Caco-2 (cell line): ENCODE measurements around the gene ZNF324. TPM values are rescaled to one million over a fixed set of nuclear protein-coding genes. Genes with fewer than 3 reads are reported as not detected.
A peak's percentile ranks its signal among the peaks of the same experiment; 100 is the strongest.

Experiments
- BruUV-seq: library from RNA; stranded (reverse); fragments of 400-500 nt; replicated peaks from 2 replicates; lab custom pipeline; 2021; lab: Mats Ljungman, UMichigan
- CTCF ChIA-PET: fragments of 300-600 bp; sonication (Branson Sonifier 250); formaldehyde crosslinking; loops from one replicate; lab custom pipeline; 2022; ENCODE audit warnings: antibody characterized with exemption; lab: Charles Lee
- POLR2A ChIA-PET: fragments of 300-600 bp; sonication (Branson Sonifier 250); formaldehyde crosslinking; loops from one replicate; lab custom pipeline; 2022; ENCODE audit warnings: antibody characterized with exemption; lab: Charles Lee
- DNase-seq, 2 experiments: peaks; one replicate each; pipeline versions ENCODE4 v3.0.0 to v3.0.0-alpha.2; 2020 to 2022
- H3K27me3 ChIP-seq: replicated peaks from 2 replicates; pipeline ENCODE4 v1.6.0; 2011; ENCODE audit warnings: low read length; ENCODE audit not compliant: control insufficient read depth, insufficient read depth
- H3K36me3 ChIP-seq: 2 replicates; pipeline ENCODE4 v1.5.1; 2011; ENCODE audit warnings: low read length; ENCODE audit not compliant: control insufficient read depth, insufficient read depth
- H3K4me1 ChIP-seq: fragments of 250-450 bp; sonication (Bioruptor Pico); 2 replicates; pipeline ENCODE4 v1.5.1; 2020; ENCODE audit warnings: mild to moderate bottlenecking
- H3K4me3 ChIP-seq: 2 replicates; pipeline ENCODE4 v1.5.1; 2011; ENCODE audit warnings: low read depth, mild to moderate bottlenecking, control low read depth, low read length
- H3K9me3 ChIP-seq: fragments of 250-450 bp; sonication (Bioruptor Pico); 2 replicates; pipeline ENCODE4 v1.5.1; 2020; ENCODE audit warnings: mild to moderate bottlenecking, moderate library complexity
- H3K27ac Mint-ChIP-seq: one replicate; pipeline ENCODE4 v1.8.0; 2022; ENCODE audit warnings: mixed read lengths; ENCODE audit not compliant: unreplicated experiment
- H3K27me3 Mint-ChIP-seq: one replicate; pipeline ENCODE4 v1.8.0; 2022; ENCODE audit warnings: mixed read lengths; ENCODE audit not compliant: insufficient read depth, unreplicated experiment
- H3K36me3 Mint-ChIP-seq: one replicate; pipeline ENCODE4 v1.8.0; 2022; ENCODE audit warnings: mild to moderate bottlenecking, mixed read lengths; ENCODE audit not compliant: insufficient read depth, unreplicated experiment
- H3K4me1 Mint-ChIP-seq: one replicate; pipeline ENCODE4 v1.8.0; 2022; ENCODE audit warnings: low read depth, mixed read lengths; ENCODE audit not compliant: unreplicated experiment
- H3K4me3 Mint-ChIP-seq: one replicate; pipeline ENCODE4 v1.8.0; 2022; ENCODE audit warnings: mild to moderate bottlenecking, moderate library complexity, mixed read lengths; ENCODE audit not compliant: unreplicated experiment
- H3K9me3 Mint-ChIP-seq: one replicate; pipeline ENCODE4 v1.8.0; 2022; ENCODE audit warnings: mixed read lengths; ENCODE audit not compliant: unreplicated experiment
- CTCF ChIP-seq, 2 experiments: fragments of 200-600 bp in 1 of 2; IDR thresholded peaks; 1 replicate in 1 of 2; 2 replicates in 1 of 2; pipeline versions ENCODE4 v1.5.1 to v1.8.0; 2011 to 2022; ENCODE audit warnings: antibody characterized with exemption in 1 of 2, control low read depth in 1 of 2, inconsistent platforms in 1 of 2, low read depth in 1 of 2, low read length in 1 of 2, mild to moderate bottlenecking in 1 of 2, moderate library complexity in 1 of 2; ENCODE audit not compliant: insufficient read depth in 1 of 2, severe bottlenecking in 1 of 2, unreplicated experiment in 1 of 2
- intact Hi-C: fragments of 100-400 bp; cut with micrococcal nuclease; formaldehyde crosslinking; loops from one replicate; pipeline ENCODE4 v1.10.0; 2022; ENCODE audit not compliant: unreplicated experiment
- total RNA-seq: library from RNA; stranded (reverse); gene quantifications from 2 replicates; pipeline ENCODE4 v1.2.3, GENCODE V29; 2022

The ZNF324 gene
- total RNA-seq, 1 experiment from 2014 or later: 10.6 TPM

DNA sequence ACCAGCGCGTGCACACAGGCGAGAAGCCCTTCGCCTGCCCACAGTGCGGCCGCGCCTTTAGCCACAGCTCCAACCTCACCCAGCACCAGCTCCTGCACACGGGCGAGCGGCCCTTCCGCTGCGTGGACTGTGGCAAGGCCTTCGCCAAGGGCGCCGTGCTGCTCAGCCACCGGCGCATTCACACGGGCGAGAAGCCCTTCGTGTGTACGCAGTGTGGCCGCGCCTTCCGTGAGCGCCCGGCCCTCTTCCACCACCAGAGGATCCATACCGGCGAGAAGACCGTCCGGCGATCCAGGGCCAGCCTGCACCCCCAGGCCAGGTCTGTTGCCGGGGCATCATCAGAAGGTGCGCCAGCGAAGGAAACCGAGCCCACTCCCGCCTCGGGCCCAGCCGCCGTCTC is 4.9 kb downstream of the ZNF324 start:
- H3K4me1 ChIP-seq: no peaks in the 10 kb centered on the region; the same call in 1 of the 2 replicates
- no peaks in the 10 kb centered on the region for H3K9me3 ChIP-seq
- no peak overlapping the region for H3K4me3 ChIP-seq
- DNase-seq: no peak
- H3K27me3 ChIP-seq: no peaks in the 10 kb centered on the region
- Mint-ChIP-seq H3K36me3 (peaks cover 53% of the 10 kb centered on the region), H3K4me1 (peaks cover 11% of the 10 kb centered on the region), H3K9me3 (no peaks in the 10 kb centered on the region), H3K27me3 (no peaks in the 10 kb centered on the region), H3K4me3 (no peak overlapping the region), H3K27ac (no peak overlapping the region)
- ChIA-PET POLR2A (no interaction called here), CTCF (no interaction called here)
- peaks cover 1% of the 10 kb centered on the region; the same call in 1 of the 2 replicates for H3K36me3 ChIP-seq
- no TSS peak for BruUV-seq
- intact Hi-C loops: no loop called here
- no peak for TF ChIP-seq CTCF (IDR thresholded peaks at IDR 0.05; ENCODE audit: insufficient read depth in 1 of 2, low read depth in 1 of 2, low read length in 1 of 2, severe bottlenecking in 1 of 2, unreplicated experiment in 1 of 2)

DNA sequence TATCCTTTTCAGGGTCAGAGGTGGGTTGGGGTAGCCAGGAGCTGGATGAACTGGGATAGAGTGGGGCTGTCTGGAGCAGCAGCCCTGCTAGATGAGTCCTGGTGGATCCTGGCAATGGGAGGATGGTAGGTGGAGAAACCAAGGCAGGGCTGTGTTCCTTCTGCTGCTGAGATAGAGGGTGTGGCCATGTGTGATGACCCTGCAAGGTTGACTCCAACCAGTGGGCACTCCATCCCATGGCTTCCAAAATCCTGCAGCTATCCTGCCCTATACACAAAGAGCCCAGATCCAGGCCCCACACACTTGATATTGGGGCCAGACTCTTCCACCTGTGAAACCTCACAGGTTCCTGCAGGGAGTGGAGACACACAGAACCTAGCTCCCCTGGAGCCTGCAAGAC is 6.9 kb downstream of the ZNF324 start:
- no peak overlapping the region for H3K27ac Mint-ChIP-seq
- H3K36me3 ChIP-seq: peaks cover 1% of the 10 kb centered on the region; the same call in 1 of the 2 replicates
- H3K4me3 ChIP-seq: no peak overlapping the region
- H3K36me3 Mint-ChIP-seq: peaks cover 42% of the 10 kb centered on the region
- ChIA-PET CTCF (no interaction called here), POLR2A (no interaction called here)
- H3K4me3 Mint-ChIP-seq: no peak overlapping the region
- TF ChIP-seq CTCF (IDR thresholded peaks at IDR 0.05; ENCODE audit: insufficient read depth in 1 of 2, low read depth in 1 of 2, low read length in 1 of 2, severe bottlenecking in 1 of 2, unreplicated experiment in 1 of 2): no peak
- no peaks in the 10 kb centered on the region for H3K27me3 Mint-ChIP-seq
- BruUV-seq: no TSS peak
- no peak for DNase-seq
- peaks cover 5% of the 10 kb centered on the region; the same call in 1 of the 2 replicates for H3K4me1 ChIP-seq
- no peaks in the 10 kb centered on the region for H3K27me3 ChIP-seq
- H3K9me3 ChIP-seq: no peaks in the 10 kb centered on the region
- H3K9me3 Mint-ChIP-seq: no peaks in the 10 kb centered on the region
- intact Hi-C loops: loop anchor here (2.0 kb wide), 1 partner anchor 73 kb away; no protein-coding TSS in a partner anchor
- no peaks in the 10 kb centered on the region for H3K4me1 Mint-ChIP-seq

DNA sequence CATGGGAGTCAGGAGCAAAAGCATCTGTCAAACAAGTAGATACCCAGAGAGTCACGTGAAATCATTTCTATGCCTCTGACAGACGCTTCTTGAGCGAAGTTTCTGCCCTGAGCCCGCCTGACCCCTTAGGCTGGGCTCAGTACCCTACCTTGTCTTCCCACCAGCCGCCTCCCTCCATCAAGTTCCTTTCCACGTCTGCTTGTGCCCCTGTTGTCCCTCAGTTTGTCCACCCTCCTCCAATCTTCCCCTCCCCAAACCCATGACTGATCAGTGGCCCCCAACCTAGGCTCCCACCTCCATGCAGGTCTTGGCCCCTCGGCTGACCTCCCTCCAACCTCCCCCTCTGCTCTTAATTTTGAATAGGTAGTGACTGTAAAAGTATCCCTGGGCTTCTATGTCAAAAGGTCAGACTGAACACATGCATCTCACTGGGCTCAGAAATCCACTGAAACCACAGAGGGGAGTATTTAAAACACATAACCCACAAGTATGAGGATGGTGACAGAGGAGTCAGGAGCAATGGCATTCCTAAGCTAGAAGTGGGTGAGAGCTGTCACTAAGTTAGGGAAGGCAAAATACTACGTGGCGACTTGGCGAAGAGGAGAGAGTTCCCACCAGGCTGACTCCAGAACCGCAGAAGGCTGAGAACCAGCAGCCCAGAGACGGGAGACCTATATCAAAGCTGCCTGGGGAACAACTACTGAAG is 7.6 kb downstream of the ZNF324 start:
- no peak for TF ChIP-seq CTCF (IDR thresholded peaks at IDR 0.05; ENCODE audit: insufficient read depth in 1 of 2, low read depth in 1 of 2, low read length in 1 of 2, severe bottlenecking in 1 of 2, unreplicated experiment in 1 of 2)
- H3K9me3 Mint-ChIP-seq: no peaks in the 10 kb centered on the region
- peaks cover 5% of the 10 kb centered on the region; the same call in 1 of the 2 replicates for H3K4me1 ChIP-seq
- H3K27me3 Mint-ChIP-seq: no peaks in the 10 kb centered on the region
- no peak overlapping the region for H3K4me3 ChIP-seq
- H3K9me3 ChIP-seq: no peaks in the 10 kb centered on the region
- ChIA-PET CTCF (no interaction called here), POLR2A (interaction anchor here (1.3 to 1.5 kb wide), 2 partner anchors 8 to 69 kb away, joined by 3 read pairs; partner anchors contain the start of gene TRIM28)
- no peak for DNase-seq
- H3K27me3 ChIP-seq: no peaks in the 10 kb centered on the region
- BruUV-seq: no TSS peak
- peaks cover 1% of the 10 kb centered on the region; the same call in 1 of the 2 replicates for H3K36me3 ChIP-seq
- H3K27ac Mint-ChIP-seq: no peak overlapping the region
- H3K4me1 Mint-ChIP-seq: no peaks in the 10 kb centered on the region
- peaks cover 42% of the 10 kb centered on the region for H3K36me3 Mint-ChIP-seq
- H3K4me3 Mint-ChIP-seq: peak overlapping the region; percentile 79
- intact Hi-C loops: loop anchor here (2.0 kb wide), 1 partner anchor 74 kb away; no protein-coding TSS in a partner anchor
